IMR-90 (cell line): ENCODE results near the gene TRPV3. TPM values are rescaled to one million over a fixed set of nuclear protein-coding genes. Genes with fewer than 3 reads are reported as not detected.

Experiments used
- ATAC-seq: fragments of 200-7000 bp; cut with Tn5 transposase; 2 replicates; pipeline ENCODE4 v1.9.1; 2020; ENCODE audit warnings: low read depth, mild to moderate bottlenecking, moderate library complexity
- BruUV-seq: library from RNA; stranded (reverse); fragments of 400-500 nt; replicated peaks from 2 replicates; lab custom pipeline; 2021; lab: Mats Ljungman, UMichigan
- CTCF ChIA-PET: fragments of 300-600 bp; formaldehyde crosslinking; extraction: SDS; loops from one replicate; lab custom pipeline; 2021; ENCODE audit warnings: antibody characterized with exemption; lab: Yijun Ruan, JAX
- POLR2A ChIA-PET: fragments of 300-600 bp; sonication (Branson Sonifier 250); formaldehyde crosslinking; loops from one replicate; lab custom pipeline; 2022; ENCODE audit warnings: antibody characterized with exemption; ENCODE audit not compliant: unreplicated experiment; lab: Charles Lee
- DNase-seq: peaks from one replicate; pipeline ENCODE4 v3.0.0; 2013
- H2AFZ ChIP-seq: replicated peaks from 2 replicates; pipeline ENCODE3; 2013; ENCODE audit warnings: low read length, mild to moderate bottlenecking; ENCODE audit not compliant: poor library complexity
- H2AK5ac ChIP-seq: 2 replicates; pipeline ENCODE4 v1.6.1; 2013; ENCODE audit warnings: low read depth, low read length, inconsistent platforms
- H2AK9ac ChIP-seq: replicated peaks from 2 replicates; pipeline ENCODE3; 2013; ENCODE audit warnings: mild to moderate bottlenecking, low read depth, low read length, moderate library complexity; ENCODE audit not compliant: poor library complexity
- H2BK120ac ChIP-seq: 2 replicates; pipeline ENCODE4 v1.6.1; 2013; ENCODE audit warnings: low read depth, low read length, inconsistent platforms
- H2BK15ac ChIP-seq: 3 replicates; pipeline ENCODE4 v1.6.1; 2013; ENCODE audit warnings: low read depth, low read length, inconsistent platforms
- H2BK20ac ChIP-seq: 2 replicates; pipeline ENCODE4 v1.6.1; 2013; ENCODE audit warnings: low read depth, mild to moderate bottlenecking, inconsistent platforms, low read length, moderate library complexity
- H2BK5ac ChIP-seq: 2 replicates; pipeline ENCODE4 v1.6.1; 2013; ENCODE audit warnings: mild to moderate bottlenecking, low read depth, low read length, inconsistent platforms; ENCODE audit not compliant: poor library complexity, severe bottlenecking
- H3K14ac ChIP-seq: replicated peaks from 2 replicates; pipeline ENCODE4 v1.6.1; 2013; ENCODE audit warnings: low read depth, low read length, inconsistent platforms
- H3K18ac ChIP-seq: 2 replicates; pipeline ENCODE4 v1.6.1; 2013; ENCODE audit warnings: low read depth, low read length, control low read depth
- H3K23ac ChIP-seq: 2 replicates; pipeline ENCODE4 v1.6.1; 2013; ENCODE audit warnings: low read depth, low read length, inconsistent platforms
- H3K27ac ChIP-seq: 2 replicates; pipeline ENCODE4 v1.5.1; 2013; ENCODE audit warnings: mild to moderate bottlenecking, control low read depth, low read length; ENCODE audit not compliant: insufficient read depth
- H3K27me3 ChIP-seq: 2 replicates; pipeline ENCODE4 v1.6.1; 2013; ENCODE audit warnings: low read length; ENCODE audit not compliant: control insufficient read depth, insufficient read depth
- H3K36me3 ChIP-seq: 2 replicates; pipeline ENCODE4 v1.6.1; 2013; ENCODE audit warnings: low read length, mixed read lengths; ENCODE audit not compliant: control insufficient read depth, insufficient read depth
- H3K4ac ChIP-seq: 2 replicates; pipeline ENCODE4 v1.6.1; 2013; ENCODE audit warnings: low read depth, low read length, inconsistent platforms
- H3K4me1 ChIP-seq: 2 replicates; pipeline ENCODE4 v1.6.1; 2013; ENCODE audit warnings: low read length, mixed read lengths; ENCODE audit not compliant: control insufficient read depth, insufficient read depth
- H3K4me2 ChIP-seq: 2 replicates; pipeline ENCODE4 v1.6.1; 2013; ENCODE audit warnings: low read depth, mild to moderate bottlenecking, control low read depth, low read length, moderate library complexity
- H3K4me3 ChIP-seq: 2 replicates; pipeline ENCODE4 v1.5.1; 2013; ENCODE audit warnings: low read depth, mild to moderate bottlenecking, control low read depth, low read length, moderate library complexity; ENCODE audit not compliant: insufficient read depth
- H3K56ac ChIP-seq: 2 replicates; pipeline ENCODE4 v1.6.1; 2013; ENCODE audit warnings: low read length, inconsistent platforms; ENCODE audit not compliant: insufficient read depth; ENCODE audit errors: extremely low read depth
- H3K79me1 ChIP-seq, 2 experiments: 2 replicates each; pipeline ENCODE4 v1.6.1; 2013; ENCODE audit warnings: low read length in 2 of 2, inconsistent platforms in 1 of 2, low read depth in 1 of 2
- H3K9ac ChIP-seq: 2 replicates; pipeline ENCODE4 v1.6.1; 2013; ENCODE audit warnings: low read depth, low read length, control low read depth
- H3K9me1 ChIP-seq: 2 replicates; pipeline ENCODE4 v1.6.1; 2013; ENCODE audit warnings: low read length, inconsistent platforms; ENCODE audit not compliant: insufficient read depth
- H3K9me3 ChIP-seq: 2 replicates; pipeline ENCODE4 v1.6.1; 2013; ENCODE audit warnings: low read length; ENCODE audit not compliant: control insufficient read depth, insufficient read depth
- H4K20me1 ChIP-seq: 2 replicates; pipeline ENCODE4 v1.6.1; 2013; ENCODE audit warnings: low read length, inconsistent platforms; ENCODE audit not compliant: insufficient read depth
- H4K5ac ChIP-seq: 2 replicates; pipeline ENCODE4 v1.6.1; 2013; ENCODE audit warnings: mild to moderate bottlenecking, low read depth, low read length, control low read depth
- H4K8ac ChIP-seq, 2 experiments: 2 replicates each; pipeline ENCODE4 v1.6.1; 2013; ENCODE audit warnings: low read depth in 2 of 2, low read length in 2 of 2, control low read depth in 1 of 2, inconsistent platforms in 1 of 2
- H4K91ac ChIP-seq: 2 replicates; pipeline ENCODE4 v1.6.1; 2013; ENCODE audit warnings: low read depth, low read length, inconsistent platforms; ENCODE audit not compliant: insufficient read depth
- CHD1 ChIP-seq: IDR thresholded peaks from 2 replicates; pipeline ENCODE4 v1.6.1; 2012; ENCODE audit warnings: low read depth, low read length, improper control_type of control experiment
- RCOR1 ChIP-seq: IDR thresholded peaks from 2 replicates; pipeline ENCODE4 v1.6.1; 2012; ENCODE audit warnings: mild to moderate bottlenecking, low read length, improper control_type of control experiment; ENCODE audit not compliant: insufficient replicate concordance
- WGBS, 2 experiments: methylation state at CpG; one replicate each; pipeline versions ENCODE4 v1.1.5 to v1.1.7; 2013; ENCODE audit warnings: missing lambda C conversion rate in 2 of 2; ENCODE audit not compliant: insufficient read length in 1 of 2; ENCODE audit errors: extremely low coverage in 2 of 2; 5-methylcytosine and 5-hydroxymethylcytosine counted together
- dilution Hi-C: fragments of 300-500 bp; cut with HindIII; formaldehyde crosslinking; loops from one replicate; pipeline ENCODE4 v1.14.3; 2018; ENCODE audit warnings: low sequenced_read_pairs; ENCODE audit not compliant: unreplicated experiment
- in situ Hi-C: fragments of 300-500 bp; cut with MboI; formaldehyde crosslinking; loops from 3 replicates; pipeline ENCODE4 v1.14.3; 2019; ENCODE audit warnings: low sequenced_read_pairs, inconsistent platforms, mixed read lengths
- intact Hi-C: fragments of 100-400 bp; cut with micrococcal nuclease; formaldehyde crosslinking; loops from 2 replicates; pipeline ENCODE4 v1.10.0; 2022
- polyA plus RNA-seq, 3 experiments: library from polyadenylated mRNA; depleted of rRNA; stranded (reverse); fragments of >200 nt; gene quantifications; 2 replicates each; pipeline ENCODE4 v1.2.3, GENCODE V29; 2012; ENCODE audit warnings: low replicate concordance in 1 of 3
- total RNA-seq: library from RNA; depleted of rRNA; stranded (reverse); fragments of >200 nt; gene quantifications from 2 replicates; pipeline ENCODE4 v1.2.3, GENCODE V29; 2012

Gene TRPV3
- total and polyA plus RNA-seq, 2 of the 4 experiments (the other 2 are of a cell fraction), result 0.18 to 0.26 TPM

DNA sequence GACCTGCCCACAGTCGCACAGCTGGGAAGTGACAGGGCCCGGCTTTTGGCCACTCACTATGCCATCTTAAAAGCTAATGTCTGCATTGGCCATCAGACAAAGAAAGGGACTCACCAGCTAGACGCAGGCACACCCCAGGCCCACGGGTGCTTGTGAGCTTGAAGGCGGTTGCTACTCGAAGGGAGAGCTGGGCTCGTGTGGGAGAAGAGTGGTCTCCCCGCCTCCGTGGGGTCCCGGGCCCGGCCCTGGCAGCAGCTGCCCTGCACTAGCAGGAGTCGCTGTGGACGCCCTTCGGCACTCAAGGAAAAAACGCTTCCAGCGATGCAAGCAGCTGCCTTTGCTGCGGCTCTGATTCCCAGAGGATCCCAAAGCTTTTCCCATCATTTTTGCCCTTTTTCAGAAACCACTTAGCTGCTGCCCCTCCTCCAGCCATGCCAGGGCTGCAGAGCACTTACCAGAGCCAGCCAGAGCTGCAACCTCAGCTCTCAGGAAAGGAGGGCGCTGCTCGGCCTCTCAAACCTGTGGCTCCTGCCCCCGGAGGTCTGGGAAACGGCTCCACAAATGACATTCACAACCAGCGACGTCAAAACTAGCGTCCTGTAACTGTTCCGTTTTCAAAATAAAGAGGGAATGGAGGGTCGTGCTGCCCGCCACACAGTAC is 39.3 kb upstream of the TRPV3 start:
- Histone ChIP-seq H3K27ac (no peak overlapping the region), H3K23ac (no peak overlapping the region), H2BK5ac (no peak overlapping the region), H4K8ac (no peak overlapping the region), H3K79me1 (no peaks in the 10 kb centered on the region), H3K27me3 (no peaks in the 10 kb centered on the region), H2AK9ac (no peak overlapping the region), H2BK120ac (no peak overlapping the region), H4K20me1 (no peaks in the 10 kb centered on the region), H3K36me3 (no peaks in the 10 kb centered on the region), H3K56ac (no peak overlapping the region), H4K5ac (no peak overlapping the region), H2AK5ac (no peak overlapping the region), H2BK20ac (no peak overlapping the region), H3K18ac (no peak overlapping the region), H3K4me1 (peaks cover 2% of the 10 kb centered on the region; the same call in 1 of the 2 replicates), H2AFZ (no peak overlapping the region), H3K14ac (no peak overlapping the region), H2BK15ac (no peak overlapping the region), H3K9ac (no peak overlapping the region), H4K91ac (no peak overlapping the region), H3K4me3 (no peak overlapping the region), H3K9me1 (no peaks in the 10 kb centered on the region; the same call in 1 of the 2 replicates), H3K4me2 (no peak overlapping the region), H3K4ac (no peak overlapping the region), H3K9me3 (no peaks in the 10 kb centered on the region)
- intact Hi-C loops (no loop called here), dilution Hi-C loops (no loop called here), in situ Hi-C loops (no loop called here)
- no peak for ATAC-seq
- CTCF ChIA-PET, result no interaction called here
- no TSS peak for BruUV-seq
- 90% methylated on average over 11 of the region's 27 CpGs; no CpG with 5 or more reads in 1 of the 2 experiments for WGBS, 2 experiments
- DNase-seq, result no peak
- POLR2A ChIA-PET, result no interaction called here
- TF ChIP-seq RCOR1 (no peak), CHD1 (no peak)
